Choroid plexus epithelial cell (primary cell): Measurements from ENCODE around the gene ARMS2.

Experiments
- DNase-seq: peaks from one replicate; pipeline ENCODE4 v3.0.0-alpha.2; 2010; ENCODE audit warnings: low read depth
- H3K4me3 ChIP-seq: 2 replicates; pipeline ENCODE4 v1.5.1; 2011; ENCODE audit warnings: low read depth, mild to moderate bottlenecking, control low read depth, low read length, moderate library complexity
- CTCF ChIP-seq: conservative IDR thresholded peaks from 2 replicates; pipeline ENCODE4 v1.5.1; 2011; ENCODE audit warnings: low read depth, mild to moderate bottlenecking, control low read depth, inconsistent platforms, low read length, moderate library complexity

ARMS2 gene

GRCh38 chr10:122435212-122435827 lies 19.1 kb upstream of the ARMS2 start:
- no peak overlapping the region for H3K4me3 ChIP-seq
- peak; percentile 70 for DNase-seq
- TF ChIP-seq CTCF: peak; percentile 45

GRCh38 chr10:122441961-122442360 lies 12.5 kb upstream of the ARMS2 start:
- TF ChIP-seq CTCF: no peak
- no peak overlapping the region for H3K4me3 ChIP-seq
- peak; percentile 63 for DNase-seq

GRCh38 chr10:122445469-122445868 lies 9.0 kb upstream of the ARMS2 start:
- TF ChIP-seq CTCF: no peak
- no peak overlapping the region for H3K4me3 ChIP-seq
- no peak for DNase-seq

GRCh38 chr10:122445904-122446303 lies 8.5 kb upstream of the ARMS2 start:
- TF ChIP-seq CTCF: no peak
- no peak for DNase-seq
- no peak overlapping the region for H3K4me3 ChIP-seq

- no peak for TF ChIP-seq CTCF
- DNase-seq: peak; percentile 62
- no peak overlapping the region for H3K4me3 ChIP-seq
These were observed 7.6 kb upstream of the ARMS2 start for GRCh38 chr10:122446668-122447423.

GRCh38 chr10:122448600-122448999 lies 5.9 kb upstream of the ARMS2 start:
- H3K4me3 ChIP-seq: no peak overlapping the region
- no peak for TF ChIP-seq CTCF
- DNase-seq: no peak

- DNase-seq: no peak
- H3K4me3 ChIP-seq: no peak overlapping the region
- no peak for TF ChIP-seq CTCF
These were observed 5.3 kb upstream of the ARMS2 start for GRCh38 chr10:122449153-122449552.
